Suprapubic skin (tissue), 4 donors: ENCODE data around the gene GSTM4.

Experiments used
- EP300 ChIP-seq: sonication (generic); formaldehyde crosslinking; IDR thresholded peaks from one replicate; pipeline ENCODE4 v1.6.1; 2017; ENCODE audit warnings: antibody characterized with exemption
- POLR2A ChIP-seq, 2 donors: fragments of 450-650 bp; IDR thresholded peaks; one replicate each; pipeline ENCODE4 v1.6.1; 2017; ENCODE audit warnings: antibody characterized with exemption in 2 of 2, mild to moderate bottlenecking in 2 of 2, moderate library complexity in 2 of 2
- POLR2AphosphoS5 ChIP-seq, 3 donors: sonication (generic); formaldehyde crosslinking; IDR thresholded peaks; one replicate each; pipeline ENCODE4 v1.6.1; 2017; ENCODE audit warnings: antibody characterized with exemption in 3 of 3
- TF ChIP-seq, protein P1 (sequence below), 2 donors: fragments of 200-600 bp in 1 of 2; fragments of 450-650 bp in 1 of 2; sonication (generic) in 1 of 2; IDR thresholded peaks; one replicate each; pipeline ENCODE4 v1.5.1; 2016 to 2019; ENCODE audit warnings: antibody characterized with exemption in 2 of 2, mild to moderate bottlenecking in 1 of 2, moderate library complexity in 1 of 2

DNA sequence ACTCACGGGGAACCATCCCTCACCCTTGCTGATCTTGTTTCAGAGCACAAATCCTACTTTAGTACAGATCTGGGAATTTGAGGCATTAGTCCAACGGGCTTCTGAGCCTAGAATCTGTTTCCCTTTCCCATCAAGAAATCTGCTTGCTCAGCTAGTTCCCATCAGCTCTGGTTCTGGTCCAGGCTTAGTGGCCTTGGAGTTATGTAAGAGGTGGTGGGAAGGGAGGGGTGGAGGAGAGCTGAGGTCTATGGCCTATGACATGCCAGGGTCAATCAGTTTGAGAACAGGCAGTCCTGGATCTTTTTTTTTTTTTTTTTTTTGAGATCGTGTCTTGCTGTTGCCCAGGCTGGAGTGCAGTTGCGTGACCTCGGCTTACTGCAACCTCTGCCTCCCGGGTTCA lies 35.9 kb downstream of the GSTM4 start:
- TF ChIP-seq, protein P1, sequence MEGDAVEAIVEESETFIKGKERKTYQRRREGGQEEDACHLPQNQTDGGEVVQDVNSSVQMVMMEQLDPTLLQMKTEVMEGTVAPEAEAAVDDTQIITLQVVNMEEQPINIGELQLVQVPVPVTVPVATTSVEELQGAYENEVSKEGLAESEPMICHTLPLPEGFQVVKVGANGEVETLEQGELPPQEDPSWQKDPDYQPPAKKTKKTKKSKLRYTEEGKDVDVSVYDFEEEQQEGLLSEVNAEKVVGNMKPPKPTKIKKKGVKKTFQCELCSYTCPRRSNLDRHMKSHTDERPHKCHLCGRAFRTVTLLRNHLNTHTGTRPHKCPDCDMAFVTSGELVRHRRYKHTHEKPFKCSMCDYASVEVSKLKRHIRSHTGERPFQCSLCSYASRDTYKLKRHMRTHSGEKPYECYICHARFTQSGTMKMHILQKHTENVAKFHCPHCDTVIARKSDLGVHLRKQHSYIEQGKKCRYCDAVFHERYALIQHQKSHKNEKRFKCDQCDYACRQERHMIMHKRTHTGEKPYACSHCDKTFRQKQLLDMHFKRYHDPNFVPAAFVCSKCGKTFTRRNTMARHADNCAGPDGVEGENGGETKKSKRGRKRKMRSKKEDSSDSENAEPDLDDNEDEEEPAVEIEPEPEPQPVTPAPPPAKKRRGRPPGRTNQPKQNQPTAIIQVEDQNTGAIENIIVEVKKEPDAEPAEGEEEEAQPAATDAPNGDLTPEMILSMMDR (IDR thresholded peaks at IDR 0.05): no peak
- TF ChIP-seq POLR2A (IDR thresholded peaks at IDR 0.05): no peak
- no peak for TF ChIP-seq POLR2AphosphoS5 (IDR thresholded peaks at IDR 0.05)
- no peak for TF ChIP-seq EP300
